HEK293 (cell line): Measurements from ENCODE around the gene CRYAB.

Experiments used
- CTCF ChIA-PET: fragments of 350-600 bp; formaldehyde crosslinking; extraction: SDS; loops from one replicate; lab custom pipeline; 2021; ENCODE audit warnings: antibody characterized with exemption; lab: Yijun Ruan, JAX
- POLR2A ChIA-PET: fragments of 300-600 bp; formaldehyde crosslinking; extraction: SDS; loops from one replicate; lab custom pipeline; 2020; ENCODE audit warnings: antibody characterized with exemption, inconsistent platforms; lab: Yijun Ruan, JAX
- H3K27ac ChIP-seq: fragments of 200-500 bp; sonication (Bioruptor generic); 2 replicates; pipeline ENCODE4 v1.5.1; 2014; ENCODE audit warnings: low read depth, low read length, control low read depth, inconsistent platforms; ENCODE audit errors: extremely low read depth
- H3K36me3 ChIP-seq, 2 experiments: fragments of 200-500 bp in 1 of 2; sonication (Bioruptor generic) in 1 of 2; 1 replicate in 1 of 2; 2 replicates in 1 of 2; pipeline ENCODE4 v1.5.1; 2014 to 2017; ENCODE audit warnings: inconsistent platforms in 2 of 2, low read length in 2 of 2; ENCODE audit not compliant: control insufficient read depth in 2 of 2, insufficient read depth in 1 of 2
- H3K4me1 ChIP-seq: fragments of 200-500 bp; sonication (Bioruptor generic); 2 replicates; pipeline ENCODE4 v1.5.1; 2014; ENCODE audit warnings: mild to moderate bottlenecking, low read length, inconsistent platforms; ENCODE audit not compliant: control insufficient read depth, insufficient read depth
- H3K4me3 ChIP-seq: 2 replicates; pipeline ENCODE4 v1.5.1; 2011; ENCODE audit warnings: low read depth, mild to moderate bottlenecking, control low read depth, low read length, moderate library complexity
- H3K9me3 ChIP-seq: fragments of 200-500 bp; sonication (Bioruptor generic); 2 replicates; pipeline ENCODE4 v1.5.1; 2014; ENCODE audit warnings: low read depth, low read length, inconsistent platforms; ENCODE audit not compliant: control insufficient read depth, insufficient read depth
- GLIS1 ChIP-seq: fragments of 450-650 bp; formaldehyde crosslinking; IDR thresholded peaks from 2 replicates; pipeline ENCODE4 v1.5.1; 2016; ENCODE audit warnings: missing biosample characterization, missing genetic modification characterization
- KLF8 ChIP-seq: fragments of 450-650 bp; formaldehyde crosslinking; IDR thresholded peaks from 2 replicates; pipeline ENCODE4 v1.5.1; 2016; ENCODE audit warnings: missing biosample characterization, missing genetic modification characterization
- KLF9 ChIP-seq: fragments of 450-650 bp; formaldehyde crosslinking; IDR thresholded peaks from 2 replicates; pipeline ENCODE4 v1.5.1; 2016; ENCODE audit warnings: missing biosample characterization, missing genetic modification characterization, low read depth
- PATZ1 ChIP-seq: fragments of 450-650 bp; formaldehyde crosslinking; IDR thresholded peaks from 2 replicates; pipeline ENCODE4 v1.5.1; 2016; ENCODE audit warnings: missing biosample characterization, missing genetic modification characterization
- PBX3 ChIP-seq: sonication (generic); formaldehyde crosslinking; IDR thresholded peaks from 2 replicates; pipeline ENCODE4 v1.8.1; 2022; ENCODE audit warnings: mild to moderate bottlenecking, moderate library complexity, missing genetic modification reagents
- RBAK ChIP-seq: fragments of 450-650 bp; formaldehyde crosslinking; IDR thresholded peaks from 2 replicates; pipeline ENCODE4 v1.5.1; 2016; ENCODE audit warnings: missing biosample characterization, missing genetic modification characterization
- TCF7L2 ChIP-seq: IDR thresholded peaks from 2 replicates; pipeline ENCODE4 v1.6.1; 2011; ENCODE audit warnings: low read depth, mild to moderate bottlenecking, inconsistent platforms, low read length, moderate library complexity, borderline replicate concordance
- TRIM28 ChIP-seq: IDR thresholded peaks from 2 replicates; pipeline ENCODE4 v1.6.1; 2011; ENCODE audit warnings: low read length, control low read depth, borderline replicate concordance
- YY2 ChIP-seq: fragments of 450-650 bp; formaldehyde crosslinking; IDR thresholded peaks from 2 replicates; pipeline ENCODE4 v1.5.1; 2016; ENCODE audit warnings: missing biosample characterization, missing genetic modification characterization
- ZBTB17 ChIP-seq: fragments of 450-650 bp; formaldehyde crosslinking; IDR thresholded peaks from 2 replicates; pipeline ENCODE4 v1.5.1; 2016; ENCODE audit warnings: missing biosample characterization, missing genetic modification characterization
- ZBTB21 ChIP-seq: fragments of 450-650 bp; formaldehyde crosslinking; IDR thresholded peaks from 2 replicates; pipeline ENCODE4 v1.5.1; 2017; ENCODE audit warnings: missing biosample characterization, missing genetic modification characterization
- ZBTB48 ChIP-seq: fragments of 450-650 bp; formaldehyde crosslinking; IDR thresholded peaks from 2 replicates; pipeline ENCODE4 v1.5.1; 2016; ENCODE audit warnings: missing biosample characterization, missing genetic modification characterization
- ZFP3 ChIP-seq: fragments of 450-650 bp; formaldehyde crosslinking; IDR thresholded peaks from 2 replicates; pipeline ENCODE4 v1.5.1; 2016; ENCODE audit warnings: low read depth, missing biosample characterization, missing genetic modification characterization
- ZFP69B ChIP-seq: fragments of 450-650 bp; formaldehyde crosslinking; IDR thresholded peaks from 2 replicates; pipeline ENCODE4 v1.5.1; 2016; ENCODE audit warnings: missing biosample characterization, missing genetic modification characterization
- ZNF121 ChIP-seq: fragments of 450-650 bp; formaldehyde crosslinking; IDR thresholded peaks from 2 replicates; pipeline ENCODE4 v1.5.1; 2016; ENCODE audit warnings: missing biosample characterization, missing genetic modification characterization
- ZNF138 ChIP-seq: fragments of 450-650 bp; formaldehyde crosslinking; IDR thresholded peaks from 2 replicates; pipeline ENCODE4 v1.5.1; 2016; ENCODE audit warnings: missing biosample characterization, missing genetic modification characterization, borderline replicate concordance
- ZNF214 ChIP-seq: fragments of 450-650 bp; formaldehyde crosslinking; IDR thresholded peaks from 2 replicates; pipeline ENCODE4 v1.5.1; 2017; ENCODE audit warnings: missing biosample characterization, mild to moderate bottlenecking, missing genetic modification characterization, borderline replicate concordance
- ZNF311 ChIP-seq: fragments of 450-650 bp; formaldehyde crosslinking; IDR thresholded peaks from 2 replicates; pipeline ENCODE4 v1.5.1; 2017; ENCODE audit warnings: missing biosample characterization, missing genetic modification characterization, borderline replicate concordance
- ZNF354C ChIP-seq: fragments of 450-650 bp; formaldehyde crosslinking; IDR thresholded peaks from 2 replicates; pipeline ENCODE4 v1.5.1; 2016; ENCODE audit warnings: missing biosample characterization, missing genetic modification characterization, low read depth, borderline replicate concordance
- ZNF561 ChIP-seq: fragments of 450-650 bp; IDR thresholded peaks from 2 replicates; pipeline ENCODE4 v1.5.1; 2018; ENCODE audit warnings: missing biosample characterization, missing genetic modification characterization, borderline replicate concordance
- ZNF571 ChIP-seq: fragments of 450-650 bp; formaldehyde crosslinking; IDR thresholded peaks from 2 replicates; pipeline ENCODE4 v1.5.0; 2017; ENCODE audit warnings: missing biosample characterization, missing genetic modification characterization
- ZNF600 ChIP-seq: fragments of 450-650 bp; formaldehyde crosslinking; IDR thresholded peaks from 2 replicates; pipeline ENCODE4 v1.5.1; 2016; ENCODE audit warnings: missing biosample characterization, missing genetic modification characterization
- ZNF660 ChIP-seq: fragments of 450-650 bp; IDR thresholded peaks from 2 replicates; pipeline ENCODE4 v1.5.1; 2018; ENCODE audit warnings: missing biosample characterization, mild to moderate bottlenecking, missing genetic modification characterization
- ZSCAN30 ChIP-seq: fragments of 450-650 bp; IDR thresholded peaks from 2 replicates; pipeline ENCODE4 v1.5.1; 2018; ENCODE audit warnings: missing biosample characterization, mild to moderate bottlenecking, missing genetic modification characterization, moderate library complexity
- ZXDB ChIP-seq: fragments of 450-650 bp; formaldehyde crosslinking; IDR thresholded peaks from 2 replicates; pipeline ENCODE4 v1.5.1; 2016; ENCODE audit warnings: missing biosample characterization, missing genetic modification characterization
- TF ChIP-seq, protein P1 (sequence below): fragments of 450-650 bp; formaldehyde crosslinking; IDR thresholded peaks from 2 replicates; pipeline ENCODE4 v1.5.1; 2016; ENCODE audit warnings: missing biosample characterization, missing genetic modification characterization
- TF ChIP-seq, protein P2 (sequence below): fragments of 450-650 bp; formaldehyde crosslinking; IDR thresholded peaks from 2 replicates; pipeline ENCODE4 v1.5.1; 2016; ENCODE audit warnings: missing biosample characterization, missing genetic modification characterization, low read depth

Gene CRYAB

DNA sequence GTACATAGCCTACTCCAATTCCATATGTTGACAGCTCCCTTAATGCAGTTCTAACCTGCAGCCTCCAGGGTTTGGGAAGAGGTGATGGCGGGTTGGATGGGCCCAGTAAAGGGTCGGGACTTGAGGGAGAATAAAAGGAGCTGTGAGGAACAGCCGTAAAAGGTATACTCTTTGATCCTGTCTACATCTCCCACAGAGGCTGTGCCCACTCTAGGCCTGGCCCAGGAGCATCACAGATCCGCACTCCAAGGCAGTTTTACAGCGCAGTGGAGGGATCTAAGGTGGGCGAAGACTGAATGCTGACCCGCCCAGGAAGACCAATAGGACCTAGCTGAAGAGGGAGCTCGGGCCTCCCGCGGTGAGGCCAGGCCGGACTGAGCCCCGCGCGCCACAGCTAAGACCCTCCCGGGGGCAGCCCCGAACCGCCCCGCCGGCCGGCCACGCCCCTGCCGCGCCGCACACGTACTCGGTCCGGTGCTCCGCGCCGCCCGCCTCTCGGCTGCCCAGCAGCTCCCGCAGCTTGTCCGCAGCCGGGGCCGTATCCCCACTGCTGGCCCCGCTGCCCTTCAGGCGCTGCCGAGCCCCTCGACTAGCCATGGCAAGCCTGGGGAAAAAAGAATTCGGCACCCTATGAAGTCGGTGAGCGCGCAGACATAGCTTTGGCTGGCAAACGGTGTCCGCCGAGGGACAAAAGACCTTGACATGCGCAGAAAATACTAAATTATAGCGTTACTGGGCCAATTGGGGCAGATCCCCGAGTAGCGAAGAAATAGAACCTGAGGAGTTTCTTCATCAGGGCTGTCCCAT is 40.5 kb downstream of the CRYAB start, which contains the start of gene ALG9 (continued):
- peak; percentile 76; the same call in 1 of the 2 replicates for TF ChIP-seq TRIM28
- peak; percentile 66; the same call in 1 of the 2 replicates for TF ChIP-seq KLF8 (tag by site-specific recombination)
- TF ChIP-seq ZNF660, result peak; percentile 51; the same call in 1 of the 2 replicates
- TF ChIP-seq ZBTB17 (tag by site-specific recombination), result peak; percentile 92
- TF ChIP-seq KLF9 (tag by site-specific recombination), result peak; percentile 71
- no peak for TF ChIP-seq ZNF354C (tag by site-specific recombination)
- no peak for TF ChIP-seq ZNF311
- peak; percentile 77 for TF ChIP-seq YY2 (tag by site-specific recombination)
- TF ChIP-seq ZNF561 (tag by site-specific recombination), result 0 out of 2 replicates have a peak, but pooled peaks have one; percentile 18
- TF ChIP-seq PATZ1 (tag by site-specific recombination), result peak; percentile 35; the same call in 1 of the 2 replicates
- peak; percentile 68 for TF ChIP-seq ZNF600 (tag by site-specific recombination)
- TF ChIP-seq PBX3 (CRISPR knock-in tag), result peak; percentile 78
- peak; percentile 79 for TF ChIP-seq TCF7L2
- peak; percentile 60 for TF ChIP-seq ZBTB48
- 0 out of 2 replicates have a peak, but pooled peaks have one; percentile 19 for TF ChIP-seq ZSCAN30 (tag by site-specific recombination)
- TF ChIP-seq ZXDB (tag by site-specific recombination), result 0 out of 2 replicates have a peak, but pooled peaks have one; percentile 30

GRCh38 chr11:111870522-111870885 is 41.1 kb downstream of the CRYAB start:
- Histone ChIP-seq H3K9me3 (no peaks in the 10 kb centered on the region), H3K27ac (0 out of 2 replicates have a peak overlapping the region, but pooled peaks have one; percentile 66), H3K36me3 (peaks cover 13 to 42% of the 10 kb centered on the region in 2 experiments; a peak in 2 of 3 replicates), H3K4me3 (peak overlapping the region; percentile 89), H3K4me1 (no peaks in the 10 kb centered on the region)
- CTCF ChIA-PET, result interaction anchor here (0.6 to 2.8 kb wide), 7 partner anchors 9 to 410 kb away, joined by 3 to 17 read pairs (median 4); no protein-coding TSS in a partner anchor
- POLR2A ChIA-PET, result interaction anchor here (0.6 to 1.8 kb wide), 8 partner anchors 19 to 214 kb away, joined by 3 to 18 read pairs (median 4); no protein-coding TSS in a partner anchor
- TF ChIP-seq, protein P1, sequence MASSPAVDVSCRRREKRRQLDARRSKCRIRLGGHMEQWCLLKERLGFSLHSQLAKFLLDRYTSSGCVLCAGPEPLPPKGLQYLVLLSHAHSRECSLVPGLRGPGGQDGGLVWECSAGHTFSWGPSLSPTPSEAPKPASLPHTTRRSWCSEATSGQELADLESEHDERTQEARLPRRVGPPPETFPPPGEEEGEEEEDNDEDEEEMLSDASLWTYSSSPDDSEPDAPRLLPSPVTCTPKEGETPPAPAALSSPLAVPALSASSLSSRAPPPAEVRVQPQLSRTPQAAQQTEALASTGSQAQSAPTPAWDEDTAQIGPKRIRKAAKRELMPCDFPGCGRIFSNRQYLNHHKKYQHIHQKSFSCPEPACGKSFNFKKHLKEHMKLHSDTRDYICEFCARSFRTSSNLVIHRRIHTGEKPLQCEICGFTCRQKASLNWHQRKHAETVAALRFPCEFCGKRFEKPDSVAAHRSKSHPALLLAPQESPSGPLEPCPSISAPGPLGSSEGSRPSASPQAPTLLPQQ (tag by site-specific recombination), result no peak
- peak; percentile 94 for TF ChIP-seq ZNF121

DNA sequence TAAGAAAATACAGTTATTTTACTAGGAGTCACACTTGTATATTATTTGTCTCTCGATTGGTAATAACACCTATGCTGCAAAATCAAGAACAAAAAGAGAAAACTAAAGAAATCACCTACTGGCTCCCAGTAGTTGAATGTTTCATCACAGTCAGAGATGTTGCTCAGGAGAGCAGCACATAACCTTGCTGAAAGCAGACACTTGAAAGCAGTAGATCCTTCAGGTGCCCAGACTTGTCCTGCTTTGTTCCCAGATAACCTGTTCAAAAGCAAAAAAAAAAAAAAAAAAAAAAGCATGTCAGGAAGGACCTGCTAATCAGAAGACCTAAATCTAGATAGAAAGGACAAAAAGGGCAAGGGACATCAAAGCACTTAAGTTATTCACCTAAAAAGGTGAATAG is 41.5 kb downstream of the CRYAB start:
- Histone ChIP-seq H3K9me3 (no peaks in the 10 kb centered on the region), H3K36me3 (peaks cover 15 to 41% of the 10 kb centered on the region in 2 experiments; a peak in 2 of 3 replicates), H3K4me3 (no peak overlapping the region), H3K4me1 (no peaks in the 10 kb centered on the region), H3K27ac (no peak overlapping the region)
- ChIA-PET POLR2A (interaction anchor here (0.6 to 1.8 kb wide), 5 partner anchors 18 to 111 kb away, joined by 3 to 18 read pairs (median 3); no protein-coding TSS in a partner anchor), CTCF (interaction anchor here (0.6 to 2.8 kb wide), 6 partner anchors 9 to 410 kb away, joined by 4 to 17 read pairs (median 4); no protein-coding TSS in a partner anchor)
- TF ChIP-seq ZBTB21, result no peak
- no peak for TF ChIP-seq ZFP69B (tag by site-specific recombination)
- TF ChIP-seq ZFP3, result no peak
- no peak for TF ChIP-seq GLIS1 (tag by site-specific recombination)
- TF ChIP-seq ZNF138 (tag by site-specific recombination), result no peak
- TF ChIP-seq ZNF571, result no peak
- TF ChIP-seq, protein P2, sequence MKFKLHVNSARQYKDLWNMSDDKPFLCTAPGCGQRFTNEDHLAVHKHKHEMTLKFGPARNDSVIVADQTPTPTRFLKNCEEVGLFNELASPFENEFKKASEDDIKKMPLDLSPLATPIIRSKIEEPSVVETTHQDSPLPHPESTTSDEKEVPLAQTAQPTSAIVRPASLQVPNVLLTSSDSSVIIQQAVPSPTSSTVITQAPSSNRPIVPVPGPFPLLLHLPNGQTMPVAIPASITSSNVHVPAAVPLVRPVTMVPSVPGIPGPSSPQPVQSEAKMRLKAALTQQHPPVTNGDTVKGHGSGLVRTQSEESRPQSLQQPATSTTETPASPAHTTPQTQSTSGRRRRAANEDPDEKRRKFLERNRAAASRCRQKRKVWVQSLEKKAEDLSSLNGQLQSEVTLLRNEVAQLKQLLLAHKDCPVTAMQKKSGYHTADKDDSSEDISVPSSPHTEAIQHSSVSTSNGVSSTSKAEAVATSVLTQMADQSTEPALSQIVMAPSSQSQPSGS (tag by site-specific recombination), result no peak
- no peak for TF ChIP-seq RBAK (tag by site-specific recombination)
- TF ChIP-seq ZNF214 (tag by site-specific recombination), result no peak
